Activated CD8-positive, alpha-beta memory T cell treated with anti-CD3 and anti-CD28 coated beads, Interleukin-2, amount 50 U/mL, for 24 hours (primary cell): ENCODE results near the gene ITGA4.
"Not testable (repeated sequence)": the region's sequence is repeated elsewhere in the genome, so short reads cannot be mapped to it uniquely, and the experiment has no call there.

Source experiments
- DNase-seq: peaks from one replicate; pipeline ENCODE4 v3.0.0-alpha.2; 2020; ENCODE audit errors: extremely low read depth

ITGA4 gene

GRCh38 chr2:181457121-181457740 lies at the start of gene ITGA4:
TSS of gene ITGA4 (plus strand) at chr2:181457386. CDS start at chr2:181457655, 269 bp downstream.
- DNase-seq, result peak; percentile 59

- DNase-seq, result no peak
Measured at GRCh38 chr2:181408861-181409260, 48.3 kb upstream of the ITGA4 start.

DNA sequence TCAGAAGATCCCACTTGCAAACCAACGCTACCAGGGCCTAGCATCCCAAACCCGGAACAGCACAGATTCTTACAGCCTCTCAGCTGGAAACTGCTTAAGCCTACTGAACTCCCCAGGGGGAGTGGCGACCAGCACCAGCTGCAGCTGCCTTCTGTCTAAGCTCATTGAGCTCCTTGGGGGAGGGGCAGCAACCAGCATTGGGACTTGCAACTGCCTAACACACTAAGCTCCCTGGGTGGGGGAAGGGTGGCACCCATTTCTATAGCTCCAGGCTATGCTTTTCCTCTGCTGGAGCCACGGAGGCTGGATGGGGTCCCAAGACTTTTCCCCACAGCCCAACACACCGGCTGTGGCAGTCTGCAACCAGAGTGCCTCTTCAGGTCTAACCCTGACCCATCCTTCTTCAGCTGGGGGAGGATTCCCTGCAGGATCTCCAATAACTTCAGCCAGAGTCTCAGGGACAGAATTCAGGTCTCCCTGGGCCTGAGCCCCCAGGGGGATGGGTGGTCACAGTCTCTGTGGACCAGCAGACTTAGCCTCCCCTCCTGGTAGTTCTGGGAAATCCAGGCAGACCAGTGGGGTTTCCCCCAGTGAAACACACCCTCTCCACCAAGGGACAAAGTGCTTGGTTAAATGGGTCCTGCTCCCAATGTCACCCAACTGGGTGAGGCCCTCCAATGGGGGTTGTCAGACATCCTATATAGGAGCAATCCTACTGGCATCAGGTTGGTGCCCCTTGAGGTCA lies 45.9 kb upstream of the ITGA4 start:
- no peak for DNase-seq

DNA sequence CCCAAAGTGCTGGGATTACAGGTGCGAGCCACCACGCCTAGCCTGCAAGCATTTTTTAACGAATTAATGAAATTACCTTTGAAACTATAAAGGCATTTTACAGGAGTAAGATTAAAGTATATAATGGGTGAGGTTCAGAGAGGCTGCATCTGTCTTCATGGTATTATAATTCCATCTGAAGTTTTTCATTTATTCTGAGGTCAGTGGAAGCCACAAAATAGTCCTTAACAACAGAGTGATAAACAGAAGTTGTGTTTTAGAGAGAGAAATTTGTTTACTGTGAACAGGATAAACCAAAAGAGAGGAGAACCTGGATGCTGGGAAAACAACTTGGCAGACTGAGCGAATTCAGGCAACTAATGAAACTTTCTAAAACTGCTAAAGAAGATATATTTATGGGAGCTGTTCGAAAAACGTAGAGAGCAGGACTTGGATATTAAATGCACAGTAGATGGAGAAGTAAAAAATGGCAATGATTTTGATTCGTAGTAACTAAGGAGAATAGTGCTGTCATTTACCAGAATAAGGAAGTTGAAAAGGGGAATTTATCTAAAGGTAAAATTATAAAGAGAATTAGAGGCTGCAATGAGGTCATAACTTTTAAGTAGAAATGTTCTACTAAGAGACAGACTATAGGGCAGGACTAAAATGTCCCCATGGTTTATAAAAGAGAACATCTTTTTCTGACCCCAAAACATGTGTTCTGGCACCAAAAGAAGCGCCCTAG lies 37.9 kb upstream of the ITGA4 start:
- no peak for DNase-seq

DNA sequence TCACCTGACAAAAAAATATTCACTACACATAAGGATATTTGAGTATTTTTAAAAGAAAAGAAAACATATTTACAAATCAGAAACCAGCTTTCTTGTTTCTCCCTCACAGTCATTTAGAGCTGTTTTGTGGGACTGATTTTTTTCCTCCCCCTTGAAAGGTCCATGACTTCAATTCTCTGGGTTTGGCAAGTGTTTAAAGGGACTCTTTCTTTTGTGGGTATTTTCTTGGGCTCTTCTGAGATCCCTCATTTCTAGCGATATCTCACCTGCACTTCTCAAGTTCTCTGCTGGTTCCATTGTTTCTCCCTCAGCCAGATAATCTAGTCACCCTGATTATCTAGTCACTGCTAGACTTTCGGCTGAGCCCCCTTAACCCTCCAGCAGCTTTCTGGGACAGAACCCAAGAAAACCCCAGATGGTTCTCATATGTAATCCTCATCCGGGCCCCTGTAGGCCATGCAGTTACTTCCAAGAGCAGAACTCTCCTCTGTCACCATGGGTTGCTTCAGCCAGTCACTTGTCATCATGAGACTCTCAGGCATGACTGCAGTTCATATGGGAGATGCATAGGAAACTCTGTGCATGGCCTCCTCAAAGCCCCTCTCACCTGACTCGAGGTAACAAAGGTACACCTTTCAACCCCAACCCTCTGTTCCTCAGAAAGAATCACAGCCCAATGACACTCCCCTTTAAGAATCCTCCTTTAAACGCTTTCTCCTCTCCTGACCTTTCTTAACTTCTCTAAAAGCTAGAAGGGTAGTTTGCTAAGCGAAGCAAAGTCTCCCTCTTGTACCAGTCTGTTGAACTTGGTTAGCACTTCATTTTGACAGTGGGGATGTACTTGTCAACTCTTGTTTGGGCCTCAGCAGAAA lies 36.7 kb upstream of the ITGA4 start:
- no peak for DNase-seq

DNA sequence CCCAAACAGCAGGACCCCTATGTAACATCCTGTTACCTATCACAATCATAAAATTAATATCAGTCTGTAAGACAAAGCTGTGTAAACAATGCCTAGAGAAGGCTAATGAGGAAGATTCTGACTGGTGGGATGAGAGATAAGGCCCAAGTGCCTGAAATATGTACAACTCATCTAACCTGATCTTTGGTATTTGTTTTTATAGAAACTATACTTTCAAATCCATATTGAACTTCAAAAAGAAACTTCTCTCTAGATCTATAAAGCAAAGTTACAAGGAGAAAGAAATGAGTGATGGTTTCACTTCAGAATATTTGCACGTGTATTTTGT lies 36.1 kb upstream of the ITGA4 start:
- DNase-seq, result no peak

- DNase-seq, result no peak
Measured at GRCh38 chr2:181421464-181421863, 35.7 kb upstream of the ITGA4 start.

DNA sequence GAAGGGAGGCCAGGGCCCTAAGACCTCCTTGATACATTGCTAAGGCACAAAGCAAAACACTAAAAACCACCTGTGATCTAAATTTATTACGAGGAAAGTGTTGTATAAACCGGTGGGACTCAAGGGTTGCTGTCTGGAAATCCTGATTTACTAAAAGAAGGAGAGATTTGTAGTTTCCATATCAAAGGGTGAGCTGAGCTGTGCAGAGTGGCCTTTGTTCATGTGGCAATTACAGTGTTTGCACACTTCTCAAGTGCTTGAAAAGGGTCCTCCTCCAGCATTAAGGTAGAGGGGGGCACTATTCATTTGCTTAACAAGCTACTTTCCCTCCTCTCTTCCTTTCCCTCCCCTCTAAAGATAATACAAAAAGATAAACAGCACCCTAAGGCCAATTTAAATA lies 30.5 kb upstream of the ITGA4 start:
- DNase-seq, result no peak

- DNase-seq, result no peak
Measured at GRCh38 chr2:181430406-181431118, 26.6 kb upstream of the ITGA4 start.

- no peak for DNase-seq
Measured at GRCh38 chr2:181431674-181432073, 25.5 kb upstream of the ITGA4 start.

DNA sequence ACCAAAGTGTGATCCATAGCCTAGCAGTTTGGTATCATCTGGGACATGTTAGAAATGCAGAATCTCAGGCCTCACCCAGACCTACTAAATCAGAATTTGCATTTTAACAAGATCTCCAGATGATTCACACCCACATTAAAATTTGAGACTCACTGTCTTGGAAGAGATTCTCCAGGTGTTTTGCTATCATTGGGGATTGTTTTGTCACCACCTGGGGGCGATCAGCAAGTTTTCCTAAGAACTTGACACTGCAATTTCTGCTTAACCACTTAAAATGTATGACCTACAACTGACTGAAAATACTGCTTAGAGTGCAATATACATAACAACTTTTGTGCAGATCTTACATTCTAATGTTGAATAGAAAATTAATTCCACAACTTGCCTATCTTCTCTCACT lies 18.9 kb upstream of the ITGA4 start:
- no peak for DNase-seq

DNA sequence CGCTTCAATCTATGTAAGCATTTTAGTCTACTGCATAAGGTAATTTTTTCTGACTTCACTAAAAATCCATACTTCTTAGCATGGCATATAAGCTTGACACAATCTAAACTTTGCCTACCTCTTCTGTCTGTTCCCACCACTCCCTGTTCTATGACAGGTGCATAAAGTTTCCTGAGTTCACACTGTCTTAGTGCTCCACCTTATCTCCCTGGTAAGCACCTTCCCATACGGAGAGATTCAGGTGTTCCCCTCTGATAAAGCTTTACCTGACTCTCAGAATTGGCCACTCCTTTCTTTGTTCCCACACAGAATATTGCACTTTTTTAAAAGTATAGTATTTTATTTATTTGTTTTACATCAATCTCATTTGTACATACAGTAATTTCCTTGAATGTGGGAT lies 16.8 kb upstream of the ITGA4 start:
- DNase-seq, result no peak

- DNase-seq, result no peak
Measured at GRCh38 chr2:181440919-181441318, 16.3 kb upstream of the ITGA4 start.

DNA sequence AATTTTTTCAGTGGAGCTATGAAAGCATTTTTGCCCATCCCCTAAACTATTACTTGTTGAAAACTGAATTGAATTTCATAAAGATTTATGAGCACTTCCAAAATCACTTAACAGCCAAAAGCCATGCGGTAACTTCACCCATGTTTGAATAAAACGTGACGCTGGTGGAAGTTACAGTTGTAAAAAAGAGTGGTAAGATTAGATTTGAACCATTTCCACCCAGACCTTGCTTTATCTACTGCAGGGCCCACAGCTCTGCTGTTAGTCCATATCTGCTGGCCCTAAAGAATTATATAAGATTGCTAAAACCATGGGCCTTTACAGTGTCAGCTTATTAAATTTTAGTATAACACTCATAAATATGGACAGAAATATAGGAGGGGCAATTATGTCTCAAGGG lies 15.5 kb upstream of the ITGA4 start:
- DNase-seq, result no peak

- DNase-seq, result no peak
Measured at GRCh38 chr2:181444654-181445053, 12.5 kb upstream of the ITGA4 start.

- DNase-seq, result no peak
Measured at GRCh38 chr2:181446985-181447384, 10.2 kb upstream of the ITGA4 start.

DNA sequence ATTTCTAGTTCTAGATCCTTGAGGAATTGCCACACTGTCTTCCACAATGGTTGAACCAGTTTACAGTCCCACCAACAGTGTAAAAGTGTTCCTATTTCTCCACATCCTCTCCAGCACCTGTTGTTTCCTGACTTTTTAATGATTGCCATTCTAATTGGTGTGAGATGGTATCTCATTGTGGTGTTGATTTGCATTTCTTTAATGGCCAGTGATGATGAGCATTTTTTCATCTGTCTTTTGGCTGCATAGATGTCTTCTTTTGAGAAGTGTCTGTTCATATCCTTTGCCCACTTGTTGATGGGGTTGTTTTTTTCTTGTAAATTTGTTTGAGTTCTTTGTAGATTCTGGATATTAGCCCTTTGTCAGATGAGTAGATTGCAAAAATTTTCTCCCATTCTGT lies 7.9 kb upstream of the ITGA4 start:
- DNase-seq, result not testable (repeated sequence)

DNA sequence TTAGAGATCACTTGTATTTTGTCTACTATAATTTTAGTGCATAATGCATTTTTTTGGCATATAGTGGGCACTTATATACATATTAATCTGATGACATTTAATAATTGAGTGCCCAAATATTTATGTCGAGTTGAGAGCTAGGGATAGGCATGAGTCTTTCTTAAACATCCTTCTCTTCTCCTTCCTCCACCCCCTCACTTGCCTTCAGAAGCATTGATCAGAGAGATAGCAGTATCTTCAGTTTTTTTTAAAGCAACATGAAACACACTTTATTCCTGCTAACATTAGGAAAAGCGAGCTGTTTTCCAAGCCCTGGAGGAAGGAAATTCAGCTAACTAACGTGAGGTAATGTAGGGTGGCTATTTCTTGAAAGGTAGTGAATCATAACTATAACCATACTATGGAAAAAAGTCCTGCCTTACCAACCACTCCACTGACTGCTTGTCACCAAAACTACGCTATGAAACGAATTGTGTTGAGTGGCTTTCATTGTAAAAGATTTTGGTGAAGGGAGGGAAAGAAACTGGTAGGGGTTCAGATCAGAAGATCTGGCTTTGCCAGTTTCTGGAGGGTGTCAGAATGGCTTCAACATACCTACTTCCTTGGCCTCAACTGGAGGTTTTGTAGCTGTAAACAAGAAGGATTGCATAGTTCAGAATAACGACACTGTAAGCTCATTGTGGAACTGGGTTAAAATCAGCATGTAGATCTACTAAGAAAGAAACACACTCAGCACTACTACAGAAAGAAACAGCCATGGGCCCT lies 2.3 kb upstream of the ITGA4 start:
- DNase-seq, result no peak

DNA sequence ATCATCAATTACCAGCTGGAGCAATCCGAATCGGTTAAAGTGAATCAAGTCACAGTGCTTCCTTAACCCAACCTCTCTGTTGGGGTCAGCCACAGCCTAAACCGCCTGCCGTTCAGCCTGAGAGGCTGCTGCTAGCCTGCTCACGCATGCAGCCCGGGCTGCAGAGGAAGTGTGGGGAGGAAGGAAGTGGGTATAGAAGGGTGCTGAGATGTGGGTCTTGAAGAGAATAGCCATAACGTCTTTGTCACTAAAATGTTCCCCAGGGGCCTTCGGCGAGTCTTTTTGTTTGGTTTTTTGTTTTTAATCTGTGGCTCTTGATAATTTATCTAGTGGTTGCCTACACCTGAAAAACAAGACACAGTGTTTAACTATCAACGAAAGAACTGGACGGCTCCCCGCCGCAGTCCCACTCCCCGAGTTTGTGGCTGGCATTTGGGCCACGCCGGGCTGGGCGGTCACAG lies 496 bp upstream of the ITGA4 start:
- no peak for DNase-seq

DNA sequence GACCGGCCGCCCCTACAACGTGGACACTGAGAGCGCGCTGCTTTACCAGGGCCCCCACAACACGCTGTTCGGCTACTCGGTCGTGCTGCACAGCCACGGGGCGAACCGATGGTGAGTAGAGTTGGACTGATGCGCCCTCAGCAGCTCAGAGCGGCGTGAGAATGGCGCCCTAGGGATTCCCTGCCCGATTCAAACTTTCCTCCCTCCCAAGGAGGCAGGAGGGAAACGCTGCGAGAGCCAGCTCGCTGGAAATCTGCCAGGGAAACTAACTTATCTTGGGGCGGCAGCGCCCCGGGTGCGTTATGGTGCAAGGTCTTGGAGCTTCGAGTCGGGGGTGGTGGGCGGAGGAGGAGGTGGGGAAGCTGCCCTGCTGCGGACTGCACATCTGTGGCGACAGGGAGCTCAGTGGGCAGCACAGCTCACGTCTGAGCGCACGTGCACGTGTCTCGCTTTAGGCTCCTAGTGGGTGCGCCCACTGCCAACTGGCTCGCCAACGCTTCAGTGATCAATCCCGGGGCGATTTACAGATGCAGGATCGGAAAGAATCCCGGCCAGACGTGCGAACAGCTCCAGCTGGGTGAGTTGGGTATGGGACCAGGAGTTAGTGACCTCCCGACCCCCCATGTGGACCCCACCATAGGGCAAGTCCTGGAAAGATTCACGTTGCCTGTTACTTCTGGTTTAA lies 697 bp downstream of the ITGA4 start:
- no peak for DNase-seq
